Gastroesophageal sphincter (tissue), 3 donors: Measurements from ENCODE around the gene SDHC.
"Not testable (repeated sequence)": the region's sequence is repeated elsewhere in the genome, so short reads cannot be mapped to it uniquely, and the experiment has no call there.

ENCODE experiments used
- EP300 ChIP-seq: sonication (generic); formaldehyde crosslinking; IDR thresholded peaks from one replicate; pipeline ENCODE4 v1.6.1; 2017; ENCODE audit warnings: antibody characterized with exemption, mild to moderate bottlenecking
- POLR2A ChIP-seq, 2 donors: fragments of 450-650 bp; IDR thresholded peaks; one replicate each; pipeline ENCODE4 v1.6.1; 2017; ENCODE audit warnings: antibody characterized with exemption in 2 of 2, mild to moderate bottlenecking in 2 of 2, moderate library complexity in 1 of 2
- POLR2AphosphoS5 ChIP-seq: sonication (generic); formaldehyde crosslinking; IDR thresholded peaks from one replicate; pipeline ENCODE4 v1.6.1; 2017; ENCODE audit warnings: antibody characterized with exemption
- TF ChIP-seq, protein P1 (sequence below), 4 experiments: fragments of 200-600 bp in 2 of 4; fragments of 450-650 bp in 2 of 4; sonication (generic) in 1 of 4; IDR thresholded peaks; one replicate each; pipeline ENCODE4 v1.5.1; 2017 to 2019; ENCODE audit warnings: antibody characterized with exemption in 4 of 4, mild to moderate bottlenecking in 2 of 4, moderate library complexity in 2 of 4

GRCh38 chr1:161406551-161406950 lies 92.4 kb downstream of the SDHC start:
- TF ChIP-seq, protein P1, sequence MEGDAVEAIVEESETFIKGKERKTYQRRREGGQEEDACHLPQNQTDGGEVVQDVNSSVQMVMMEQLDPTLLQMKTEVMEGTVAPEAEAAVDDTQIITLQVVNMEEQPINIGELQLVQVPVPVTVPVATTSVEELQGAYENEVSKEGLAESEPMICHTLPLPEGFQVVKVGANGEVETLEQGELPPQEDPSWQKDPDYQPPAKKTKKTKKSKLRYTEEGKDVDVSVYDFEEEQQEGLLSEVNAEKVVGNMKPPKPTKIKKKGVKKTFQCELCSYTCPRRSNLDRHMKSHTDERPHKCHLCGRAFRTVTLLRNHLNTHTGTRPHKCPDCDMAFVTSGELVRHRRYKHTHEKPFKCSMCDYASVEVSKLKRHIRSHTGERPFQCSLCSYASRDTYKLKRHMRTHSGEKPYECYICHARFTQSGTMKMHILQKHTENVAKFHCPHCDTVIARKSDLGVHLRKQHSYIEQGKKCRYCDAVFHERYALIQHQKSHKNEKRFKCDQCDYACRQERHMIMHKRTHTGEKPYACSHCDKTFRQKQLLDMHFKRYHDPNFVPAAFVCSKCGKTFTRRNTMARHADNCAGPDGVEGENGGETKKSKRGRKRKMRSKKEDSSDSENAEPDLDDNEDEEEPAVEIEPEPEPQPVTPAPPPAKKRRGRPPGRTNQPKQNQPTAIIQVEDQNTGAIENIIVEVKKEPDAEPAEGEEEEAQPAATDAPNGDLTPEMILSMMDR (IDR thresholded peaks at IDR 0.05) = not testable (repeated sequence)
- TF ChIP-seq EP300; POLR2AphosphoS5; POLR2A (IDR thresholded peaks at IDR 0.05): not testable (repeated sequence)
